ENCODE measurements around the gene GIPC1.
"Not testable (repeated sequence)": the region's sequence is repeated elsewhere in the genome, so short reads cannot be mapped to it uniquely, and the experiment has no call there.

The GIPC1 gene

GRCh38 chr19:14517840-14518505 lies 22.0 kb upstream of the GIPC1 start, which contains the start of gene DNAJB1:
TSS of gene DNAJB1 (minus strand) at chr19:14518397. CDS start at chr19:14518349, 48 bp downstream.
- peak in 49 of 51 donors; percentile 53 to 100 (median 83) for DNase-seq

- DNase-seq = peak in 7 of 51 donors; percentile 57 to 78 (median 63)
Measured at GRCh38 chr19:14517446-14517839, 21.5 kb upstream of the GIPC1 start.

GRCh38 chr19:14516746-14517438 lies 21.0 kb upstream of the GIPC1 start:
- peak in 13 of 51 donors; percentile 12 to 56 (median 38) for DNase-seq

- peak in 6 of 51 donors; percentile 16 to 63 (median 34) for DNase-seq
Measured at GRCh38 chr19:14516048-14516534, 20.2 kb upstream of the GIPC1 start.

DNA sequence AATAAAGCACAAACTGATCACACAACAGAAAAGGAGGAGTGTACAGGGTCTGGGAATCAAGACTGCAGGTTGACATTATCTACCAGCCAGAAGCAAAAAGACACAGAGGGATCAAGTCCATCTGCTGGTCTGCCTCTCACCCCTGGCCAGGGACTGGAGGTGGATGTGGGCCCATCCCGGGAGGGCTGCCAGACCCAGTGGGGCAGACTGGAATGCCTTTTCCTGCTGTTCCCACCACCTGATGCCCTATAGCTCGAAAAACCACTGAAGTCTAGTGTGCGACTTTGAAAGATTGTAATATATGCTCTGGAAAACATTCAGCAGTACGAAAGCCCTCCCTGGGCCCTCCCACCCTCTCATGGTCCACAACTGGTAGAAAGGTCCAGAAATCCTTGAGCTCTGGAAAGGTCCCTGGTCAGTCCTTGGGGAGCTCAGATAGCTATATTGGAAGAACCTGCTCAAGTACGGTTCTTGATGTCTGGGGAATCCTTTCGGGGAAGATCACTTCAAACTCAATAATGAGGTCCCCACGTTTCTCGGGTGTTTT lies 19.6 kb upstream of the GIPC1 start:
- peak in 12 of 51 donors; percentile 10 to 53 (median 24) for DNase-seq

DNA sequence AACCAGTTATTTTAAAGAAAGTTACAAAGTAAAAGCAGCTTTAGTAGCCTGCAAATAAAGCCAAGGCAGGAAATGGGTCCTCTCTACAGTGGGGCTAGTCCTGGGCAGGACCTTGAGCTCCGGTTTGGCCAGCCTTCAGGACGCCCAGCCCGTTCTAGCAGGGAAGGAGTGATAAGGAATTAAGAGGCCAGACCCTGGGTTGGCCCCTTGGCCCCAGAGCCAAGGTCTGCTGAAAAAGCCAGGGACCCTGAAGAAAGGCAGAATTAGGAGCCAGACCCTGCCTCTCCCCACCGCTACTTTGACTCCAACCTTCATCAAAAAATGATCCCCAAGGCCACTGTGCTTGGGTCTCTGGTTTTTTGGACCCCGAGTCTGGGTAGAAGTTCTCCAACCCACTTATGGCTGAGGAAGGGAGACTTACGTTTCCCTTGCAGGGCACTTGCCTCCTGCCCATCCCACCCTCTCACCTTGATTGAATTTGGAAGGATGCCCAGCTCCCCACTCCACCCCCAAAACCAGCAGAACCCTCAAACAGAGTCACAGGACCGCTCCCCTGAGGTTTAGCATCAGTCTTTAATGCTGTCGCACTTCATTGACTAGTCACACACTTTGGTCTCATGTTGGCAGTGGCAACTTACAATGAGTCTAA lies 18.4 kb upstream of the GIPC1 start:
- peak in 9 of 51 donors; percentile 22 to 83 (median 47) for DNase-seq

DNA sequence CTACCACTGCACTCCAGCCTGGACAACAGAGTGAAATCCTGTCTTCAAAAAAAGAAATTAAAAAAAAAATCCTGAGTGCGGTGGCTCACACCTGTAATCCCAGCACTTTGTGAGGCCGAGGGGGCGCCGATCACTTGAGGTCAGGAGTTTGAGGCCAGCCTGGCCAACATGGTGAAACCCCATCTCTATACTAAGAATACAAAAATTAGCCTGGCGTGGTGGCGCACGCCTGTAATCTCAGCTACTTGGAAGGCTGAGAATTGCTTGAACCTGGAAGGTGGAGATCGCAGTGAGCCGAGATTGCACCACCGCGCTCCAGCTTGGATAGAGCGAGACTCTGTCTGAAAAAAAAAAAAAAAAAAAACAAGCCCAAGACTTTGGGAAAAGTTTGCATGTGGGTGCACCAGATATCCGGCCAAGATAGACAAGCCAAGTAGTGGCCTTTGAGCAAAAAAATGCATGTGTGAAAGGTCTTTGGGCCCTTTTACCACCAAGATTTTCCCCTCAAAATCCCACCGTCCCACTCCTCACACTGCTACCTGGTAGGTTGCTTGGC lies 16.6 kb upstream of the GIPC1 start:
- DNase-seq = peak in 1 of 51 donors; percentile 52

- no peak for DNase-seq
Measured at GRCh38 chr19:14511229-14511593, 15.3 kb upstream of the GIPC1 start.

DNA sequence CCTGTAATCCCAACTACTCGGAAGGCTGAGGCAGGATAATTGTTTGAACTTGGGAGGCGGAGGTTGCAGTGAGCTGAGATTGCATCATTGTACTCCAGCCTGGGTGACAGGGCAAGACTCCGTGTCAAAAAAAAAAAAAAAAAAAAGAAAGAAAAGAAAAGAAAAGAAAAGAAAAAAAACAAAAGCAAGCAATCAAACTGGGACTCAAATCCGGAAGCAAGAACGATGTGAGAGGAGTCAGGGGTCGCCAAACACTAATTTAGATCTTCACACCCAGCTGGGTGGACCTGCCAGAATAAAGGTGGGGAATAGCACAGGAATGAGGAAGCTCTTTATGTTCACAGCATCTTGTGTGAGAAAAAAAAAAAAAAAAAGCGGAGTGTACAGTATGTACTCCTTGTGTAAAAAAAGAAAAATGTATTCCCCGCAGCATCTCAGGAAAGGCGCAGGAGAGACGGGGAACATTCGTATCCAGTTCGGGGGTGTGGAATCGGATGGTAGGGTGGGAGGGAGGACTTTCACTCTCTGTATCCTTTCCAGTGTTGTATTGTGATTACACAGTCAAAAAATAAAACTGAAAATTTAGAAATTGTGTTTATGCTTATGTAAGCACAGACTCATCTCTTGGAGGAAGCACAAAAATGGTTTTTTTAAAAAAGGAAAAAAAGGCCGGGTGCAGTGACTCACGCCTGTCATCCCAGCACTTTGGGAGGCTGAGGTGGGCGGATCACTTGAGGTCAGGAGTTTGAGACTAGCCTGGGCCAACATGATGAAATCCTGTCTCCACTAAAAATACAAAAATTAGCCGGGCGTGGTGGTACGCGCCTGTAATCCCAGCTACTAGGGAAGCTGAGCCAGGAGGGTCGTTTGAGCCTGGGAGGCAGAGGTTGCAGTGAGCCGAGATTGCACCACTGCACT lies 14.6 kb upstream of the GIPC1 start:
- peak in 2 of 51 donors; percentile 39 to 45 for DNase-seq

GRCh38 chr19:14507704-14508542 lies 12.0 kb upstream of the GIPC1 start:
- DNase-seq = no peak

DNA sequence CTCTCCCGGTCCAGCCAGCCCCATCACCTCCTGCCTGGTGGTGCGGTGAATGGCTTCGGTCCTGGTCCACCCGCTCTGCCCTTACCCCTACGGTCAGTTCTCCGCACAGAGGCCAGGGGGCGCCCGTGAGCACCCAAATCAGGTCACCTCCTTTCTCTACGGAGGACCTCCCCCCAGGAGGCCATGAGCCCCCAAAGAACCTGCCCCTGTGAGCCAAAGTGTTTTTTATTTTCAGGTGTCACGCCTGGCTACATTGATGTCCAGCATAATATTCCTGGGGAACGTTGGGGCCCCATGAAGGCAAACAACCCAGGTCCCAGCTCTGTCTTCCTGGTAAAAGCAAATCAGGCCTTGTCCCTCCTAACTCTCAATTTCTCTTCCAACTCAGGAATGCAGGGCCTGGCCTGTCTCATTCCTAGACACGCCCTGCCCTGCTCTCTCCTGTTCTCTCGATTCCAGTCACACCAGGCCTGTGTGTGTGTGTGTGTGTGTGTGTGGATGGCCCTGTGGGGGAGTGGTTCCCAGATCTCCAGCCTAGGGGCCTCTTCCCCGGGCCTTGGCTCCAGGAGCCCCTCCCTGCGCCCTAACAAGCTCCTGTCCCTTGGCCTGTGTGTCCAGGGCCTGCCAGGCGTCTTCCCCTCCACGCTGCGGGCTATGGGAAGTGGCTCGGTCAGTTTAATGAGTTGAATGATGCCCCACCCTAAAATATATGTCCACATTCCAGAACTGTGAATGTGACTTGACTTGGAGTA lies 9.7 kb upstream of the GIPC1 start:
- DNase-seq = peak in 13 of 51 donors; percentile 2 to 42 (median 21)

GRCh38 chr19:14504575-14504974 lies 8.6 kb upstream of the GIPC1 start:
- DNase-seq = not testable (repeated sequence)

- DNase-seq = no peak
Measured at GRCh38 chr19:14503285-14503684, 7.4 kb upstream of the GIPC1 start.

- DNase-seq = no peak
Measured at GRCh38 chr19:14502334-14503092, 6.6 kb upstream of the GIPC1 start.

- DNase-seq = peak in 42 of 51 donors; percentile 17 to 83 (median 51)
Measured at GRCh38 chr19:14497228-14497921, 1.4 kb upstream of the GIPC1 start.

DNA sequence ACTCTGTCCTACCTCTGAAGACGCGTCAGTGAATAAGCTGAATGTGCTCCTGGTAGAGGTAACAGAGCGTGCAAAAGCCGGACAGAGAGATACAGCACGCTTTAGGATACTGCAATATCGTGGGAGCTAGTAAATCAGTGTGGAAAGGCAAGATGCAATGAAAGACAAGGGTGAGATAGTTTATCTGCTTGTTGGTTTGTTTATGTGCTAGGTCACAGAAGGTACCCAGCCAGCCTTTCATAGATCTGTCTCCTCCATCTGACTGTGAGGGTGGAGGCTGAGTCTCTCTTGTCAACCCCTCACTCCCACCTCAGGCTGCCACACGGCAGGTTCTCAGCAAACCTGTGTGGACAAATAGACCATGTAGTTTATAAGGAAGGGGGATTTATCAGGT lies 904 bp upstream of the GIPC1 start:
- no peak for DNase-seq

DNA sequence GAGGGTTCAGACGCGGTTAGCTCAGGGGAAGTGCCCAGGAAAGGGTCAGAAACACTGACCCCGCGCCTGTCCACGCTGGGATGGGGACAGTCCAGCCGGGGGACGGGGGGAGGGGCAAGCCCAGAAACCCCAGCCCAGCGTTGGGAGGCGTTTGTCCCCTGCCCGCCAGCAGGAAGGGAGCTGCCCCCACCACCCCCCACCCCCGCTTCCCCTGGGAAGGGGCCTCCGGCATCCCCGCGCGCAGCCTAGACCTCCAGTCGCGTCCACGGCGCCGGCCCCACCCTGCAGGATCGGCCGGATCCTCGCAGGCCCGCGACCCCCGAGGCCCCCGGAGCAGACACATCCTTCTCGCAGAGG lies 277 bp downstream of the GIPC1 start:
- no peak for DNase-seq
